SIG-M5 treated with dmso at 0.1 percent for 504 hours (cell line): ENCODE data around the gene SLC25A26.
"Not testable (repeated sequence)": the region's sequence is repeated elsewhere in the genome, so short reads cannot be mapped to it uniquely, and the experiment has no call there.

ENCODE experiments used
- DNase-seq: peaks from one replicate; lab custom pipeline; 2025; ENCODE audit not compliant: unreplicated experiment; lab: John Stamatoyannopoulos, UW

SLC25A26 gene

DNA sequence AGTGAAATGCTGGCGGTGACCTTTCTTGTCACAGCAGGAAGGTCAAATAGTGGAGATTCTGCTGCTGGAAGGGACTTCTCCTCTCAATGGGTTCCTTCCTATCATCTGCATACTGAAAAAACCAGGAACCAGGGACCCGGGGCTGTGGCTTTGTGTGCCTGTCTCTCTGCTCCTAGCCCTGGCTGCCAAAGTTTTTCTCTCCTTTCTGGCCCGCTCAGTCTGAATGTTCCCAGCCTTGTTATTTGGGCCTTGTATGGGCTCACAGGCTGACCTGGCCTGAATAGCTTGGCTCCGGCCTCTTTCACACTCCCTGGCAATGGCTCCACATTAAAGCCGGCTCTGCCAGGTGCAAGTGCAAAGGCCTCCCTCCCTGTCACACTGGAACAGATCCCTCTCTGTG, 185.4 kb downstream of the SLC25A26 start:
- no peak for DNase-seq

DNA sequence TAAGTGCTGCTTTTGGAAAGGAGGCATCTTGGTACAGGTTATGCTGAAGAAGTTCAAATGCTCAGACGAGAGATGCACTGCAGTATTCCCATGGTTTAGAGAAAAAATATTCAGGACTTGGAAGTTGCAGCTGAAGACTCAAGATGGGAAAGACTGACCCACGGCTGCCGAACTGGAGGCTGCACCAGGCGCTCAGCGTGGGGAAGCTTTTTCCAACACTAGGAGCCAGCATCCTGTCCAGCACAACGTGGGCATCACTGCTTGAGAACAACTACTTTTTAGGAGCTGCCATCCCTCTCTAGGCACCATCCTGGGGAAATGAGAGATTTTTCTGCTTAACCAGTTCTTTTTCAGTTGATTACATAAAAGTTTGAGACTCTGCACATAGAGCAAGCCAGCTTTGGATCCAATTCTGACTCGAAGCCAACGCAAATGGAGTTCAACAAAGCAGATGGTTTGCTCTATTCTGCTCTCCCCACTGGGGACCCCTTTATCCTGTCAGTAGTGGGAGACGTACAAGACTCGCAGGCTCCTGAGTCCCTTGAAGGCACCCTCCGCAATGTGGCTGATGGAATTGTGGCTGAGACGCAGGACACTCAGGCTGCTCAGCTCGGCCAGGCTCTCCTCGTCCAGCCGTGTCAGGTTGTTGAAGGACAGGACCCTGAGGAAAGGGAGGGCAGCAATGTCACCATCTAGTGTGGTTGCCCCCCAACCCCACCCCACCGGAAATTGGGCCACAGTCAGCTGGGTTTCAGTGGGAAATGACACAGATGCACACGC, 186.2 kb downstream of the SLC25A26 start:
- no peak for DNase-seq

DNA sequence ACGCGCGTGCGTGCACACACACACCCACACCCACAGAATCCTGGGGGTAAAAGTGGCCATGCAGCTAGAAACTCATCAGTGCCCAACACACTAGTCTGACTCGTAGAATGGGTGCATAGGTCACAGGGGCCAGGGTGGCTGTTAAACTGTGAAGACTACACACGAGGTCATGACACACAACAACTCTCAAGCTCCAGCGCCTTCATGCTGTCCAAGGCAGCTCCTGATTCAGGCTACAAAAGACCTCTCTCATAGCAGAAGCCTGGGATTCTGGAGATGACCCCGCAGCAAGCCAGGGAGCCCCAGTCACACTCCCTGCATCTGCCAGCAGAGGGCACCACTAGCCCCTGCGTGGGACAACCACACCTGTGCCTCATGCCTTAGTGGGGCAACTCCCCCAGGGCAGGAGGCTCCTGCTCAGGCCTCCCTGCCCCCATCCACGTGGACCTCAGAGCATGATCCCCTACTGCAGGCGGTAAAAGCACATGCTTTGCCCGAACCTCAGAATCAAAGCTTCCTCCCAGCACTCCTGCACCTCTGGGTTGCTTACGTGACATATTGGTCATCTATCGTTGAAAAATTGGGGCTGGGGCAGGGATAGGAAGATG, 186.9 kb downstream of the SLC25A26 start:
- DNase-seq, result peak; percentile 10

DNA sequence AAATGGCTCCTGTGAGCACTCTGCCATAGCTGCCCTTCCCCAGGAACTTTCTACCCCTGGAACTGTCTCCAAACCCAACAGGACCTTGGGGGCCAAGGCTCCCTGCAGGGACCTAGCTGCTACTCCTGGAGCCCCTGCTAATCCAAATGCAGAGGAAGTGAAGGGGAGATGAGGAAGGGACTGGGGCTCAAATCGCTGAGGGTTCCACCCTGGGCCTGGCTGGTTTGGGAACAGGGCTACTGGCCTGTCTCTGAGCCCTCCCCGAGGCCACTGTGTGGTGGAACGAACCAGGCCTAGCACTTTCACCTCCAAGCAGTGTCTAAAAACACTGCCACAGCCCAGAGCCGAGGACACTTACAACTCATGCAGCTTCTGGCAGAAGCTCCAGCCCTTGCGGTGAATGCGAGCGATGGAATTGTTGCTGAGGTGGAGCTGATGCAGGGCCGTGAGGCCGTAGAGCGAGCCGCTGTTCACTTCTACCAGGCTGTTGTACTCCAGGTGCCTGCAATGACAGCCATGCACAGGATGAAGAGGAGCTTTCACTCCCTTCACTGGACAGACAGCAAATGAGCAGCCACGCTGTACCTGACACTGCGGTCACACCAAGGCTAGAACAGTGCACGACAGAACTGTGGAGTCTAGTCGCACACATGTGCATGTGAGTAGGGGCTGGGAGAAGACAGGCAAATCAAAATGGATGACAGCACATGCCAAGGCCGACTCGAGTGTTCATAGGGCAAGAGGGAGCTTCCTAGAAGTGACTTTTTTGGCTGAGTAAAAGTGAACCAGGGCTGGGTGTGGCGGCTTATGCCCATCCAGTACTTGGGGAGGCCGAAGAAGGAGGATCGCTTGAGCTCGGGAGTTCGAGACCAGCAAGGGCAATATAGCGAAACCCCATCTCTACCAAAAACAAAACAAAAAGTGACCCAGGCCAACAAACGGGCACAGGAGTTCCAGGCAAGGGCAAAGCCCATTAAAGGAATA, 189.3 kb downstream of the SLC25A26 start:
- DNase-seq, result no peak

DNA sequence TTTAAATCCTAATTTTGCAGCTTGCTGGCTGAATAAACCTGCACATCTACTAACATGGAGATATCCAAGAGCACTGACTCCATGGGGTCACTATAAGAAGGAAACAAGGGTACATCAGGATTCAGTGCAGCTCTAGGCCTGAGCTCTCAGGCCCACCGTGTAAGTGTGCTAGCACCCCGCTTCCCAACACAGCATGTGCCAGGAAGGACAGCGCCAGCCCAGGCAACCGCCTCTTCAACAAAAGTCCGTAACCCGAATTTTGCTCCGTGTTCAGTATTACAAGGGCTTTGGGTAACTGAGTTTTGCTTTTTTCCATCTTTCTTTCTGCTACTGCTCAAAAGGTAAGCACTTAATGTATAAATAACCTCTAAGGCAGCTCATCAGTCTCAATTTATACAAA, 190.2 kb downstream of the SLC25A26 start:
- no peak for DNase-seq

DNA sequence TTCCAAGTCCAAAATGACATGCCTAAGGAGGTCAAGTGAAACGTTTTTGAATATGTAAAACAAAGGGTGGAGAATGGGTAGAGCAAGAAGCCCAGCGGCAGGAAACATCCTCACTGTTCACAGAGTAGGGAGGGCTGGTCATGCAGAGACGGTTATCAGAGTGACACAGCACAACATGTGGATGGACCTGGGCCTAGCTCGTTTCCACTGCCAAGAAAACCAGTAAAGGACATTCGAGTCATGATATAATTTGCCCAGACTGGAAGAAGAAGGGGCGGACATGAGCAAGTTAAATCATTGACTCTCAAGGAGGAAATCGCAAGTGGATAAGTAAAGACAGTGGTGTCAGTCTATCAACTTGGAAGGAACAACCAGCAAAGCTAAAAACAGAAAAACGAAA, 190.7 kb downstream of the SLC25A26 start:
- DNase-seq, result no peak

DNA sequence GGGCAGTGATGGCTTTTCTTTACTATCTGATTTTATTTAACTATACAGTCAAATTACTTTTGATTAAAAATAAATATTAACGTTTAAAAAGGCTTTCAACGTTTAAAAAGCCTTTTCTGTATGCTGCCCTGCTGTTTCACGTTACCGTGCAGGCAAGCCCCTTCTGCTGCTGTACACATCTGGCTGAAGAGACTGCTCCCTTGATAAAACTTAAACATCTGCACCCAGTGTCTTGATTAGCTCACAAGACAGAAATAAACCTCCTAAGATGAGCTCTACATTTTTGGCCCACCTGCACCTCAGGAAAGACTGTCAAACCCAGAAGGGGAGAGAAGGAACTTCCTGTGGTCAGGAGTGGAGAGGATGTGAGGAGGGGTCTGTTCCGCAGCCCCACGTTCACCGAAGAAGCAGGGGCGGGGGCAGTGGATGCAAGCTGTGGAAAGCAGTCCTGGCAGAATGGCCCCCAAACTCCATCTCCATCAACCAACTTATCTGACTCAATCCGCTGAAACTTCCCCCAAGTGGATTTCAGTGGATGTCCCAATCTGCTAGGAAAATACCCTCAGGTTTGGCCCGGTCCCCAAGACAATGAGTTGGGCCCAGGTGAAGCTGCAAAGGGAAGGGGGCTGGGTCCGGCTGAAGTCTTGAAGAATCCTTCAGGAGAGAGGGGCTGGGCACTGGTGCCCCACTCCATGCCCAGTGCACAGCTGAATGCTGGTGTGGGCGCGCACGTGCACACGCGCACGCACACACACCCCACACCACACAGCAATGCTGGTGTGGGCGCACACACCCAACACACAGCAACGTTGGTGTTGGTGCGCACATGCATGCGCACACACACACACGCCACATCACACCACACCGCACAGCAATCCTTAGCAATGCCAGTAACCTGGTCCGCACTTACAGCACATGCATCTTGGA, 191.4 kb downstream of the SLC25A26 start:
- no peak for DNase-seq

DNA sequence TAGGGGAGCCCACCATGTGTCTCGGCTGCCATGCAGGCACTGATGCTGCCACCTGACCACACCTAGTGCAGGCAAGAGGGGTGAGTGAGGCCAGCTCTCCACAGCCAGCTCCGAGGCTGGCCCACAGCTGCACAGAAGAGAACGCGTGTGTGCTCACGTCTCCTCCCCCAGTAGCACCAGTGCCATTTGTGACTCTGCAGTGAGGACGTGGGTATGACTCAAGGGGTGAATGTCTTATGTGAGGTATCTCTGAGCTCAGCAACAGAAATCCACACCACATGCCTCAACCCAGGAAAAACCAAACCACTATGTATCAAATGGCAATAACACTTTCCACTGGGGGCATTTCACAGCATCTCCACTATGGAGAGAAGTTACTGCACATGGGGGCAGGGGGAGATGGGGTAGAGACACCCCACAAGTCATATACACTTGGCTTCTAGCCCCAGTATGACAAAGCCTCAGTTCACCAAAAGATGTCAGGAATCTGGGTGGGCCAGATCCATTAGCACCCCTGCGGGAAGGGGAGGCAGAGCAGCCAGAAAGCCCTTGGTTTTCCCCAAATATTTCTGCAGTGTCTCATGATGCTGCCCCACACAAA, 192.4 kb downstream of the SLC25A26 start:
- DNase-seq, result no peak

DNA sequence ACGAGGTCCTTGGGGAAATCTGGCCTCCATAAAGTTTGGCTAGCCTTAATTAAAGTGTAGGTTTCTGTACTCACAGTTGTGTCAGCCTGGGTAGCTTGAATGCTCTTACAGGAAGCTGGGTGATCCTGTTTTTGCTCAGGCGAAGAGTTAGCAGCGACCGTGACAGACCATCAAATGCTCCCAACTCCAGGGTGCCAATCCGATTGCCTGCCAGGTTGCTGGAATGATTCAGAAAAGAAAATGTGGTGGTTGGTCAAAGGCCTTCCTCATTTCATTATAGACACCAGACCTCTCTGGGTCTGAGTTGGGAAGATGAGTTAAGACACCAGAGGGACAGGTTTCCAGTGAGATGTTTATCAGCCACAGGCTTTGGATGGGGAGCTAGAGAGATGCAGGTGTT, 194.0 kb downstream of the SLC25A26 start:
- no peak for DNase-seq

DNA sequence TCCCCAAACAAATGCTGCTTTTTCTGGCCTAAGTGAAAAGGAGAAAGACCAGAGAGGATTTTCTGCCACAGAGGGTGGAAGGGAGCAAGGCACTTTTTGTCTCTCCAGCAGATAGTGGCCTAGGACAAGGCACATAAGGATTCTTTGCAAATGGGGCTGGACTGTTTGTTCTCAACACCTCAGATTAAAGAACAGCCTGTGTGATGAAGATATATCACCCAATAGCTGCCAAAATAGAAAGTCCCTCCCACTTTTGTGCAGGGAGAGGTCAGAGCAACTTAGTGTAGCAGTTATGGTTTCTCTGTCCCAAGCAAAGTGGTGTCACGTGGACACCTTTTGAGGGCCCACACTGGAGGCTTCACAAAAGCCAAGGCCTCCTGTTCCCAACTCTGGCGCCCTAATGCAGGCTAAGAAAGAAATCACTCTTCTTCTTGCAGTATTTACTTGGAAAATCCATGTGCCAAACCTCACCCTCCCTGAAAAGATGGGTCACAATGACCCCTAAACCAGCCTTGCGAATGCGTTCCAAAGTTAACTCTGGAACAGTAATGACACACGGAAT, 195.1 kb downstream of the SLC25A26 start:
- no peak for DNase-seq

DNA sequence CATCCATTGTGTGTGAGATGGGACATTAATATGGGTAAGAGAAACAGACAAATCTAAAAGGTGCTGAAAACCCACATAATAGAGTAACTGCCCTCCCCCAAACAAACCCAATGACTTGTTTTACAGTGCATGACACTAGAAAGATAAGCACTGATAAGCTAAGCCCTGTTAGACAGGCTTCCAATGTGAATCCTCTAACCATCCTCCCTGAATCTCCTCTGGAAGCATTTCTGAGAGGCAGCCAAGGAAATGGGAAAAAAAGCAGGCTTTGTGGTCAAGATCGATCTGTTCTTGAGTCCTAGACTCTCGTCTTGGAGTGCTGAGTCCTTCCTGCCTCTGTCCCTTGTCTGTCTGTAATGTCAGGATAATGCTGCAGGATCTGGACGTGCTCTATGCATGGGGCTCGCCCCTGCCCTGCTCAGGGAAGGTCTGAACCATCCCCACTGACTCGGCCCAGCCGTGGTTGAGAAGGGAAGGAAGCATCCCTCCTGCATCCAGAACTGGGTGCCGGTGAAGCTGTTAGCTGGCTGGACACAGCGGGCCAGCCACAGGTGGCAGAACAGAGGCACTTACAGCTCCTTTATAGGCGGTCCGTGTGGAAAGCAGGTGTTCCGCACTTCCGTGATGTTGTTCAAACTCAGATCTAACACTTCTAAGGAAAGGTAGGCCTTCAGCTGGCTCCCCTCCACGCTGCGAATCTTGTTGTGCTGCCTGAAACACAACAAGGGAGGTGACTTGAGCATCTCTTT, 195.9 kb downstream of the SLC25A26 start:
- DNase-seq, result no peak

DNA sequence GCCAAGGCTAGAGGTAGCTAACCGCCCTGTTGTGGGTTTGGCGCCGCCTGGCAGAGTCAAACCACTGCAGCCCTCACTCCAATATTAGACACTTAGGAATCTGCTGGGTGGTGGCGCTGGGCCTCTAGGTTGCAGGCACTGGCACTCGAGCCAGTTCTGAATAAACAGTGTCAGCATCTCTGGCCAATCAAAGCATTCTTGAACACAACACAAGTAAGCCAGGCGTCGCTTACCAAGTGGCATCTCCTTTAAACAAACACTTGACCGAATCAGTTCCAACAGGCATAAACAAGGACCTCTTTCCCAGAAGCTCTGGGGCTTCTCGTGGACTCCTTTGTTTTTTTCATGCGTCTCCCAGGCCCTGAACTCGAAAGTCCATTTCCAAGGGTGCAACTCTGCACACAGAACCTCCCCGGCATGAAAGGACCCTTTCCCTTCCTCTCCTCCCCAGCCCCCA, 197.7 kb downstream of the SLC25A26 start:
- no peak for DNase-seq

DNA sequence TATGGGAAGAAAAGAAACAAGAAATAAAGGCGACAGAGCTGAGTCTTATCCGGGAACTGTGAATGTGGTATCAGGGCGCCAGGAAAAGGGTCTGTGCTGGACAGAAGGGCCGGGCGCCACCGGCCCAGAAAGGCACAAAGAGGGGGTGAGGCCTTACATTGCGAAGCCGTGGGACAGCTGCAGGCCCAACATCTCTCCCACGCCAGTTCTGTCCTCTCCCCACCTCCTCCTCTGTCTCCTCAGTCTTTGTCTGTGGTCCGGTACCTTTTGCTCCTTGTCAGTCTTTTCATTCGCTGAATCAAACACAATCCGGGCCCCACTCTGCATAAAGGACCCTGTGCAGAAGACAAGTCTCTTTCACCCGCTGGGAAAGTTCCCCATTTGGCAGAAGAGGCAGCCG, 198.2 kb downstream of the SLC25A26 start:
- no peak for DNase-seq

DNA sequence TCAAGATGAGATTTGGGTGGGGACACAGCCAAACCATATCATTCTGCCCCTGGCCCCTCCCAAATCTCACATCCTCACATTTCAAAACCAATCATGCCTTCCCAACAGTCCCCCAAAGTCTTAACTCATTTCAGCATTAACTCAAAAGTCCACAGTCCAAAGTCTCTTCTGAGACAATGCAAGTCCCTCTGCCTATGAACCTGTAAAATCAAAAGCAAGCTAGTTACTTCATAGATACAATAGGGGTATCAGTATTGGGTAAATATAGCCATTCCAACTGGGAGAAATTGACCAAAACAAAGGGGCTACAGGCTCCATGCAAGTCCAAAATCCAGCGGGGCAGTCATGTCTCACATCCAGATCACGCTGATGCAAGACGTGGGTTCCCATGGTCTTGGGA, 200.3 kb downstream of the SLC25A26 start:
- not testable (repeated sequence) for DNase-seq

DNA sequence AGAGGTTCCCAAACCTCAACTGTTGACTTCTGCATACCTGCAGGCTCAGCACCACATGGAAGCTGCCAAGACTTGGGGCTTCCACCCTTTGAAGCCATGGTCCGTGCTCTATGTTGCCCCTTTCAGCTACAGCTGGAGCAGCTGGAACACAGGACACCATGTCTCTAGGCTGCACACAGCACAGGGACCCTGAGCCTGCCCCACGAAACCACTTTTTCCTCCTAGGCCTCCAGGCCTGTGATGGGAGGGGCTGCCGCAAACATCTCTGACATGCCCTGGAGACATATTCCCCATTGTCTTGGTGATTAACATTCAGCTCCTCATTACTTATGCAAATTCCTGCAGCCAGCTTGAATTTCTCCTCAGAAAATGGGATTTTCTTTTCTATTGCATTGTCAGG, 201.1 kb downstream of the SLC25A26 start:
- not testable (repeated sequence) for DNase-seq

DNA sequence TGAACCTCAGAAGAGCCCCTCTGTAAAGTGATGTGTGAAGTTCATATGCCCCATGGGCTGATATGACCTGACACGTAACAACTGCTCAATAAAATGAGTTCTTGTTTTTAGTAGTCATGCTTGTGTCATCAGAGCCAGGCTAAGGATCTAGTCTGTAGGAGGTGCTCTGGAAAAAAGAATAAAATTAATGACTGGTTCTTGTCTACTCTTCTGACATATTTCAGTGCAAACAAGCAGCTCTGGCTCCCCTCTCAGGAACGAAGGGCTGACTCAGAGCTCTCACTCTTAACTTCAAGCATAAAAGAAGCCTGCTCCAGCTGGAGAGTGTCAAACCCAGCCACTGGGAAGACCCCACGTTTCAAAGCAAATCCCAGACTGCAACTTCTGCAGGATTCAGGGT, 203.0 kb downstream of the SLC25A26 start:
- no peak for DNase-seq

DNA sequence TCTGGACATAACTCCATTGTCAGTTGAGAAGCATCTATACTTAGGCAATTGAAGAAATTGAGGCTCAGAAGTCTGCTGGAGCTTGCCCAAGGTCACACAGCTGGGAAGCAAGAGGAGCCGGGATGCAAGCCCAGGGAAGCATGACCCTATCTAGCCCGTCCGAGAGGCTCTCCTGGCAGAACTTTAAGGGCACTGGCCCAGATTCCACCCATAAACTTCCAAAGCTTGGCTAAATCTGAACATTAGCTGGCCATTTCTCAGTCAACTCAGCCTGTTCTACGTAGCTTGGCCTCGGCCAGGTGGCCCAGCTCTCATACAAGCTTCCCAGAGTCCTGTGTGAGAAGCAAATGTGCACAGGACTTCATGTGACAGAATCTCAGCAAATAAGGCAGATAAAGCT, 204.2 kb downstream of the SLC25A26 start:
- no peak for DNase-seq

DNA sequence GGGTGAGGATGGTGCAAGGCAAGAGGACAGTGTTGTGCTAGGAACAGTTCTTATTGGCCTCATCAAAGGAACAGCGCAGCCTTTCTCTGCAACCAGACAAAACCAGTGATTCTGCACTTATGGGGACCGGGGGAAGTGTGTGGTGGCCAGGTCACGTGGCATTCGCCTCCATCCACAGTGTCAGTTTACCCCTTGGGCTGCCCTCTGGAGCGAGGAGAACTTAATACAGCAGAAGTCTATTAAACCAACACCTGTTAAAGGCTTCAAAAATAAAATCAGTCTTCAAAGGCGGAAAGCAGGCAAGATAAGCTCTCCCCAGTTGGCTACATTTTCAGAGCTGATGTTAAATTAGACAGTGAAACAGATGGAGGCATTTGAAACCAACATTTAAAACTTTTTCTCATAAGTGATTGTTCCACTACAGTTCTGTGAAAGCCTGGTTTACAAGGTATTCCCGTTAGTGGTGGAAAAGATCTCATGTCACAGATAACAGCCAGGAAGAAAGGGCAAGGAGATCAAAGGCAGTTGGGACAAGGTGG, 204.8 kb downstream of the SLC25A26 start:
- DNase-seq, result no peak

DNA sequence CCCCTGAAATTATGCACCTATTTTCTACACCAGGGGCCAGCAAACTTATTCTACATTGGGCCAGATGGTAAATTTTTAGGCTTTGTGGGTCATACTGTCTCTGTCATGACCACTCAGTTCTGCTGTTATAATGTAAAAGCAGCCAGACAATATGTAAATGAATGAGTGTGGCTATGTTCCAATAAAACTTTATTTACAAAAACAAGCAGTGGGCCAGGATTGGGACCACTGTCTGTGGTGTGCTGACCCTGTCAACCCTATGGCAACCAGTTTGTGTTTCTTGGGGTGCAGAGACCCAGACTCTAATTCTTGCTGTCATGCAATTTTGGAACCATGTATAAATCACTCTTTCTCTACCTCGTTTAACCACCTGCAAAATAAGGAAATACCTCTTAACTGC, 205.3 kb downstream of the SLC25A26 start:
- no peak for DNase-seq
